ENCODE measurements around the gene FASTKD2. TPM values are rescaled to one million over a fixed set of nuclear protein-coding genes. Genes with fewer than 3 reads are reported as not detected.
"Not testable (repeated sequence)": the region's sequence is repeated elsewhere in the genome, so short reads cannot be mapped to it uniquely, and the experiment has no call there.

Gene FASTKD2
- total RNA-seq, 1 experiment from 2014 or later = 30.7 TPM

DNA sequence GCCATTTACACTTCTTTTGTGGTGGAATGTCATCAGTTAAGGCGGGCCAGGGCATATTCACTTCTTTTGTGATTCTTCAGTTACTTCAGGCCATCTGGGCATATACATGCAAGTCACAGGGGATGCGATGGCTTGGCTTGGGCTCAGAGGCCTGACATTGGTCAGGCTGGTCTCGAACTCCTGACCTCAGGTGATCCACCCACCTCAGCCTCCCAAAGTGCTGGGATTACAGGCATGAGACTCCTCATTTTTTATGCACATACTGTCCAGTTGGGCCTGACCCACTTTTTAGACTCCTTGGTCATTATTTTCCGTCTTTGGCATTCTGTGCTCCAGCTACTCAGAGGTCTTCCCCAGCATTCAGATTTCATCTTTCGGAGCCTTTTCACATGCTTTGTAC lies 47.1 kb downstream of the FASTKD2 start:
- H3K36me3 ChIP-seq, H3K9me3 ChIP-seq, DNase-seq, H3K27me3 ChIP-seq, H3K4me3 ChIP-seq: not testable (repeated sequence)

DNA sequence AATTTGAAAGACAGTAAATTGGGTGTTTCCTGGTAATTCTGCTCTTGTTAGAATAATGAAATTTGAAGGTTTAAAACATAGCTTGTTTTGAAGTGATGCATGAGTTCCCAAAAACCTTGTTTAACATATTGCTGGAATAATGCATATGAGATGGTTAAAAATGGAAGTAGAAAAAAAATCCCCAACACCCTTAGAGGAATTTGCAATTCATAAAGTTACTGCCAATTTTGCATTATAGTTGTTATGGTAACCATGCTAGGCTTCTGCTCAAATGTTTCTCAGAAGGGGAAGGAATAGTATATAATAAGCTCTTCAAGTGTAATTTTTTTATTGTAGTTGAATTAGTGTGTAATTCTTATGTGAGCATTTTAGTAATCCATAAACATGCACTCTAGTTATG lies 49.1 kb downstream of the FASTKD2 start:
- Histone ChIP-seq H3K9me3 (peaks cover 2% of the 10 kb centered on the region; the same call in 1 of the 2 replicates), H3K36me3 (no peaks in the 10 kb centered on the region), H3K4me3 (no peak overlapping the region), H3K27me3 (no peaks in the 10 kb centered on the region)
- no peak for DNase-seq

DNA sequence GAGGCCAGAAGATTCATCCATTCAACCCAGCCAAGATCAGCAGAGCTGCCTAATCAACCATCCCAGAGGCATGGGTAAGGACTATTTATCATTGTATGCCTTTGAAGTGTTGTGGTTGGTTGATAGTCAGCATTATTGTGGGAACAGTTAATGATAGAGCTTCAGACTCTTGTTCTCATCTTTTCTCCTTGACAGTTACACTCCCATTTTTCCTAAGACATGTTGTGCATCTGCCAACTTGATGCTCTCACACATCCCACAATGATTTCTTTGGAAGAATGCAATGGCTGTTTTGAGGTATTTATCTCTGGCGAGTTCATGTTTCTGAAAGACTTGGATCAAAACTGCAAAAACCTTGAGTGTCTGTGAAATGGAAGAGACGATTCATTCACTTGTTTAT lies 55.4 kb downstream of the FASTKD2 start:
- Histone ChIP-seq H3K27me3 (no peaks in the 10 kb centered on the region), H3K9me3 (peaks cover 2% of the 10 kb centered on the region; the same call in 1 of the 2 replicates), H3K36me3 (no peaks in the 10 kb centered on the region), H3K4me3 (no peak overlapping the region)
- no peak for DNase-seq

DNA sequence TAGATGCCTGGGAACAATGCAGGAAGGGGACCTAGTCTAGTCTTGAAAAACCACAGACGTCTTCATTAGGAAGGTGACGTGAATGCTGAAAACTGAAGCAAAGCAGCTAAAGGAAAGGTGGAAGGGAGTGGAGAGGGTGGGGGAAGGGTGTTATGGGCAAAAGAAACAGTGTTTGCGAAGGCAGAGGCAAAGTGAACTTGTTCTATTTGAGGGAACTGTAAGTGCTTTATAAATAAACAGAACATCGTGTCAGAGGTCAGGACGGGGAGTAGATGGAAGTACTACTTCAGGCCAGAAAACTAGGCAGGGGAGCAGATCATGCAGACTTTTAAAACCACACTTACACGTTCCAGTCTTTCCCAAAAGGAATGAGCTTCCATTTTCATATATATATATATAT lies 57.8 kb downstream of the FASTKD2 start:
- H3K27me3 ChIP-seq = no peaks in the 10 kb centered on the region
- H3K36me3 ChIP-seq = no peaks in the 10 kb centered on the region
- DNase-seq = no peak
- H3K4me3 ChIP-seq = no peak overlapping the region
- no peaks in the 10 kb centered on the region for H3K9me3 ChIP-seq

DNA sequence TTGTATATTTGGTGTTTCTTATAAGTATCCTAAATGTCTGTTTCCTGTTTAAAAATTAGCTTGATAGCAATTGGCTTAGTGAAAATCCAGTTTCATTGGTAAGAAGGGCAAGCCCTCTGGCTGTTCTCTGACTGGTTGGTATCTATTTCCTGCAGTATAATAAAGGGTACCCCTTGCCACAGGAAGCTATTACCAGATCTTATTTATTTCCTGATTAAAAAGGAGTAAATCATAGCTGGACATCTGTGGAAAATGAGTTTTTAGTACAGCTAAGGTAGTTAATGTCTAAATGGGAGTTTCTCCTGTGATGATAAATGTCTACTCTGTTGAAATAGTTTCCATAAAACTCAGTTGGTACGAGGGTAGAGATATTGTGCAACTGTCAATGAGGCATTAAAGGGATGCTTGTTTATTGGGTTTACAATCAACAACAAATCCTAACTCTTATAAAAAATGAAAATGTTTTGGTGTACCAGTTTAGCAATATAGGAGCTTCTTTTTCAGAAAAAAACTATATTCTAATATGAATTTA lies 58.7 kb downstream of the FASTKD2 start:
- Histone ChIP-seq H3K4me3 (no peak overlapping the region), H3K36me3 (no peaks in the 10 kb centered on the region), H3K9me3 (no peaks in the 10 kb centered on the region), H3K27me3 (no peaks in the 10 kb centered on the region)
- no peak for DNase-seq

DNA sequence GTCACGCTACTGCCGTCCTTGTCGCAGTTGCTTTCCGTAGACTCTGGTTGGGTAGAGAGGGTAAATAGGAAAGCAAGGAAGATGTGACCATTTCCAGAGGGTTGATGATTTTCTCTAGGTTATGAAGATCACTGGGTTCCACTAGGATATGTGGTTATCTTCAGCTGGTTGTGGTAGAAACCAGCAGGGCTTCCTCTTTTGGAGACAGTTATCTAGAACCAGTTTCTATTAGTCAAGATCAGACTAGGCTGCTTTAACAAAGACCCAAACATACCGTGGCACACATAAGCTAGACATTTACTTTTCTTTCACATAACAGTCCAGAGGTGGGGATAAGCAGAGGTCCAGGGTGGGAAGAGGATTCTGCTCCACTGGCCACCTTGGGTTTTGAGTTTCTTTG lies 59.6 kb downstream of the FASTKD2 start:
- no peaks in the 10 kb centered on the region for H3K9me3 ChIP-seq
- H3K36me3 ChIP-seq = no peaks in the 10 kb centered on the region; the same call in 1 of the 2 replicates

DNA sequence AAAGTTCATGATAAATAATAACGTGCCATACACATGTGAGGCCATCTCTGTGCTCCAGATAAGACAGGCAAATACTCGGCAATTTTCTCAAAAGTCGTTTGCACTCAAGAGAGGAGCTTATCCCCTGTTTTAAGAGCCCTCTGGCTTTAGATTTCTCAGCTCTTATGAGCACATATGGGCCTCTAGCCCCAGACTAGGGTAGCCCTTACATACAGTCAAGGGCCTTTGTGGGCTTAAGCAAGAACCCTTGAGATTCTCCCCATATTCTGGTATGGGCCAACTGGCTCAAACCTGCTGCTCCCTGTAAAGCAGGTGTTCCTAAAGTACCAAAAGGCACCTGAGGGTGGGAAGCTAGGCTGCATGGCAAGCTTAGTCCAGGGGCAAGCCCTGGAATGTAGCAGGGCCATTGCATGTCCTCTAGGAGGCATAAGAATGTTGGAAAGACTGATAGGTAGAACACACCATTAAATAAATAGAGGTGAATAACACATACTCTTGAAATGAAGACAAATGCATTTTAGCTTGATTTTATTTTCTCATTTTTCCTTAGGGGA lies 66.1 kb downstream of the FASTKD2 start:
- DNase-seq = no peak
- H3K4me3 ChIP-seq = no peak overlapping the region
- no peaks in the 10 kb centered on the region; the same call in 1 of the 2 replicates for H3K36me3 ChIP-seq
- H3K9me3 ChIP-seq = no peaks in the 10 kb centered on the region; the same call in none of the 2 replicates
- no peaks in the 10 kb centered on the region for H3K27me3 ChIP-seq

More for the DNA sequence above, 59.6 kb downstream of the FASTKD2 start:
- no peak for DNase-seq
- Histone ChIP-seq H3K27me3 (no peaks in the 10 kb centered on the region), H3K4me3 (no peak overlapping the region)

DNA sequence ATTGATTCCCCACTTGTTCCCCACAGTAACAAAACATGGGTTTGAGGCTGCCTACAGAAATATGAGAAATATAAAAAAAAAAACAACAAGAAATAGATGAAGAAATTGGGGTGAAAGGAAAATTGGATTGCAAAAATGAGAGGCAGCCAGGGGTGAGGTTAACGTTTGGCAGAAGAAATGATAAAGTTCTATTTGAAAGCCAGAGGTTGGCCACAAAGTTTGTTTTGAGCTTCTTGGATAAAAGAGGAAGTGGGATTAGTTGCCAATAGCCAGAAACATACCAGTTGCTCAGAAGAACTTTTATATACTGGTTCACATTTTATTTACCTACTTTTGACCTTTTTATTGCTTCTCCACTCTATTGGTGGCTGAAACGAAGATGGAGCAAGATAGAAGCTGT lies 67.5 kb downstream of the FASTKD2 start:
- Histone ChIP-seq H3K4me3 (no peak overlapping the region), H3K9me3 (no peaks in the 10 kb centered on the region; the same call in none of the 2 replicates), H3K36me3 (no peaks in the 10 kb centered on the region; the same call in 1 of the 2 replicates), H3K27me3 (no peaks in the 10 kb centered on the region)
- no peak for DNase-seq

DNA sequence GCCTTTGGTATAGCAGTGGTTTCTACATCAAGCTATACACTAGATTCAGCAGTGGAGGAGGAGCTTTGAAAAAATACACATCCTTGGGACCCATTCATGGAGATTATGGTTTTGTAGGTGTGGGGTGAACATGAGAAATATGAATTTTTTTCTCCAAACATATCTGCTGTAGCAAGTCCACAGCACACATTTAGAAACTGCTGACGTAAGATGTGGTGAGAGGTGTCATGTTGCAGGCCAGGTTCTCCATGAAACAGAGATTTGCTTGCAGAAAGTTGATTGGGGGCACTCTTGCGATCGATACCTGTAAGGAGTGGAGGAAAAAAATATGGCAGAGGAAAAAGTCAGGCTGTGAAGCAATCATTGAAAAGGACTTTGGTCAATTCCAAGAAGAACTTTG lies 67.9 kb downstream of the FASTKD2 start:
- no peak overlapping the region for H3K4me3 ChIP-seq
- no peaks in the 10 kb centered on the region for H3K27me3 ChIP-seq
- no peak for DNase-seq
- no peaks in the 10 kb centered on the region; the same call in 1 of the 2 replicates for H3K36me3 ChIP-seq
- no peaks in the 10 kb centered on the region; the same call in none of the 2 replicates for H3K9me3 ChIP-seq

DNA sequence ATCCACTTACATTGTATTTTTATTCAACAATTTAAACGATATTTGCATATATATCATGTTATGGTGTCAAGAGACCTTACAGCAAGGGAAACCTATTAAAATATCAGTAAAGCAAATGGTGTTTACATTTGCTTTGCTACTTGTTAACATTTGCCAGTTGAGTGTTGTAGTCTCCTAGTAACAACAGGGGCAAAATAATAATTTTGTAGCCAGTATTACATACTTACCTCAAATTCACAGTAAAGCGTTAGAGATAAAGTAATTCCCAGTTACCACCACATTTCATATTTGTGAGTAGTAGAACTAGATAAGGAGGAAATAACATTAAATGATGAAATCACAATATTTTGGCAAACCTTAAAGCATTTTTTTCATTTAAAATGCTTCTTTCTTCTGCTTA lies 71.3 kb downstream of the FASTKD2 start:
- H3K36me3 ChIP-seq = no peaks in the 10 kb centered on the region
- no peak for DNase-seq
- no peak overlapping the region for H3K4me3 ChIP-seq
- H3K9me3 ChIP-seq = no peaks in the 10 kb centered on the region; the same call in none of the 2 replicates
- no peaks in the 10 kb centered on the region for H3K27me3 ChIP-seq

DNA sequence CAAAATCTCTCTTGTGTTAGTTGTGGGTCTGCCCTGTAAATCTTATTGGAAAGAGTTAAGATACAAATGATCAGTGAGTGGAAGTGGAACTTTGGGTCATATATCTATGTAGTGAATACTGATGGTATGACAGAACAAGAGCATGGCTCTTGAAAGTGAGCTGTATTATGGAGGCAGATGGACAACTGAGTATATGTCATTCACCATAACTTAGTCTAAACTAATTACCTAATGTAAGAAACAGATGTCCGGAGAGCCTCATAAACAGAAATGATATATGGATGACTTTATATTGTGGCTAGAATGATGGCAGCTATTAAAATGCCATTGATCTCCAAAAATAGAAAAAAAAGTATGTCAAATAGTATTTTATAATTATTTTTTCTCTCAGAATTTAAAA lies 72.4 kb downstream of the FASTKD2 start:
- Histone ChIP-seq H3K4me3 (no peak overlapping the region), H3K9me3 (no peaks in the 10 kb centered on the region; the same call in none of the 2 replicates), H3K27me3 (no peaks in the 10 kb centered on the region), H3K36me3 (no peaks in the 10 kb centered on the region)
- no peak for DNase-seq

DNA sequence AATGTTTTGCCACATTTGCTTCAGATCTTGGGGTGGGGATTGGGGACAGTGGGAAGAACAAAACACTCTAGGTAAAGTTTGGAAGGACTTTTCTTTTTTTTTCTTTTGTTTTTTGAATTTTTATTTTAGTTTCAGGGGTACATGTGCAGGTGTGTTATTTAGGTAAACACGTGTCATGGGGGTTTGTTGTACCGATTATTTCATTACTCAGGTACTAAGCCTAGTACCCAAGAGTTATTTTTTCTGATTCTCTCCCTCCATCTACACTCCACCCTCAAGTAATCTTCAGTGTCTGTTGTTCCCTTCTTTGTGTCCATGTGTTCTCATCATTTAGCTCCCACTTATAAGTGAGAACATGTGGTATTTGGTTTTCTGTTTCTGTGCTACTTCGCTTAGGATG lies 73.3 kb downstream of the FASTKD2 start:
- no peaks in the 10 kb centered on the region; the same call in none of the 2 replicates for H3K9me3 ChIP-seq
- H3K36me3 ChIP-seq = no peaks in the 10 kb centered on the region
- no peak overlapping the region for H3K4me3 ChIP-seq
- no peak for DNase-seq
- no peaks in the 10 kb centered on the region for H3K27me3 ChIP-seq

DNA sequence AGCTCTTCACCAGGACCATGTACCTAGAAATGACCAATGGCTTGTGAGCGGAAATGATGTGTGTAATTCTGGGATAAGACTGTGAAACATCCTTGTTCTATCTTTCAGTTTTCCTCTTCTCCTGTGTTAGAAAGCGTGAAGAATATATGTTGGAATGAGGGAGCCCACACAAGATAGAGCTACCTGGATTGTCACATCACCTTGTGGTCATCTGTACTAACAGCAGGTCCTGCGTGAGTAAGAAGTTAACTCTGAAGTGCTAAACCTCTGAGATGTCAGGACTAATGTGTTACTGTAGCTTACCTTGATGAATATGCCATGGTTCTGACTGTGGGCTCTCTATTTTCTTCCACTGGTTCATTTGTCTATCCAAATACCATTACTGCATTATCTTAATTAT lies 75.6 kb downstream of the FASTKD2 start:
- DNase-seq = no peak
- no peaks in the 10 kb centered on the region for H3K36me3 ChIP-seq
- H3K9me3 ChIP-seq = no peaks in the 10 kb centered on the region; the same call in 1 of the 2 replicates
- no peak overlapping the region for H3K4me3 ChIP-seq
- H3K27me3 ChIP-seq = no peaks in the 10 kb centered on the region

Other genes with a start within 250 kb of the FASTKD2 start
- not detected in 2 replicates for gene FAM237A, start 123.1 kb upstream of the FASTKD2 start, total RNA-seq (2014; rRNA removed; shearing (Covaris generic); ENCODE audit: low replicate concordance)
- not detected in 2 replicates for gene DYTN, start 47.2 kb upstream of the FASTKD2 start, total RNA-seq (2014; rRNA removed; shearing (Covaris generic); ENCODE audit: low replicate concordance)
- 0.72 and 11.4 TPM in 2 replicates for gene MDH1B, start 278 bp upstream of the FASTKD2 start, total RNA-seq (2014; rRNA removed; shearing (Covaris generic); ENCODE audit: low replicate concordance)
- not detected in 2 replicates for gene CPO, start 173.9 kb downstream of the FASTKD2 start, total RNA-seq (2014; rRNA removed; shearing (Covaris generic); ENCODE audit: low replicate concordance)

Data from MG63 (cell line).